Right lobe of liver (tissue), 4 donors: Measurements from ENCODE around the gene DNASE1L2.

Experiments
- CTCF ChIP-seq, 4 donors: fragments of 200-600 bp in 3 of 4; fragments of 450-650 bp in 1 of 4; IDR thresholded peaks; one replicate each; pipeline versions ENCODE4 v1.5.1 to v1.8.0; 2016 to 2022; ENCODE audit warnings: antibody characterized with exemption in 4 of 4, mild to moderate bottlenecking in 2 of 4
- POLR2A ChIP-seq: fragments of 450-650 bp; IDR thresholded peaks from one replicate; pipeline ENCODE4 v1.6.1; 2017; ENCODE audit warnings: antibody characterized with exemption, mild to moderate bottlenecking
- donor health status: DM: no; HTN: no; CAD: no.
- donor health status: DM: no; HTN: no; CAD: no.
- donor health status: DM: no; HTN: yes; CAD: no.

GRCh38 chr16:2228161-2228824 is 8.0 kb upstream of the DNASE1L2 start:
- no peak for TF ChIP-seq CTCF (IDR thresholded peaks at IDR 0.05)
- TF ChIP-seq POLR2A: no peak
